NT2/D1 (cell line): ENCODE data around the gene TFDP1.

Experiments used
- SUZ12 ChIP-seq: IDR thresholded peaks from 2 replicates; pipeline ENCODE4 v1.6.1; 2011; ENCODE audit not compliant: insufficient read length, insufficient read depth; ENCODE audit errors: extremely low read depth
- YY1 ChIP-seq: IDR thresholded peaks from 2 replicates; pipeline ENCODE4 v1.6.1; 2011; ENCODE audit not compliant: insufficient read length, insufficient read depth
- ZNF274 ChIP-seq: IDR thresholded peaks from 2 replicates; pipeline ENCODE4 v1.6.1; 2011; ENCODE audit warnings: mild to moderate bottlenecking, low read depth, low read length

- no peak for TF ChIP-seq ZNF274
- no peak for TF ChIP-seq YY1
- TF ChIP-seq SUZ12 = no peak
Measured at GRCh38 chr13:113618455-113618854, 33.9 kb downstream of the TFDP1 start.
